Amygdala (tissue), 56 donors: ENCODE data around the gene NEK5.
"Not testable (repeated sequence)": the region's sequence is repeated elsewhere in the genome, so short reads cannot be mapped to it uniquely, and the experiment has no call there.

Experiments used
- DNase-seq, 56 donors: peaks; one replicate each; lab custom pipeline; 2025; lab: John Stamatoyannopoulos, UW

The NEK5 gene

GRCh38 chr13:52128714-52129700 is at the start of gene NEK5:
TSS of gene NEK5 (minus strand) at chr13:52129073. CDS start at chr13:52127482, 1,591 bp downstream.
- DNase-seq = peak in 43 of 56 donors; percentile 1 to 74 (median 44)

DNA sequence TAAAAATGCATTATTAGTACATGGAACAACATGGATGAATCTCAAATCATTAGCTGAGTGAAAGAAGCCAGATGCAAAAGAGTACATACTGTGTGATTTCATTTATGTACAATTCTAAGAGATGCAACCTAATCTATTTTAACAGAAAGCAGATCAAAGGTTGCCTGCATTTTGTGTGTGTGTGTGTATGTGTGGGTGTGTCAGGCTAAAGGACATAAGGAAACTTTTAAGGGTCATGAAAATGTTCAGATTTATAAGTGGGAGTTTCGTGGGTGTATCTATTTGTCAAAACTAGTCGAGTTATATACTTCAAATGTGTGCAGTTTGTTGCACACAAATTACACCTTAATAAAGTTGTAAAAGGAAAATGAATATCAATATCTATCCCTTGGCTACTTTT is 48.4 kb upstream of the NEK5 start:
- no peak for DNase-seq

DNA sequence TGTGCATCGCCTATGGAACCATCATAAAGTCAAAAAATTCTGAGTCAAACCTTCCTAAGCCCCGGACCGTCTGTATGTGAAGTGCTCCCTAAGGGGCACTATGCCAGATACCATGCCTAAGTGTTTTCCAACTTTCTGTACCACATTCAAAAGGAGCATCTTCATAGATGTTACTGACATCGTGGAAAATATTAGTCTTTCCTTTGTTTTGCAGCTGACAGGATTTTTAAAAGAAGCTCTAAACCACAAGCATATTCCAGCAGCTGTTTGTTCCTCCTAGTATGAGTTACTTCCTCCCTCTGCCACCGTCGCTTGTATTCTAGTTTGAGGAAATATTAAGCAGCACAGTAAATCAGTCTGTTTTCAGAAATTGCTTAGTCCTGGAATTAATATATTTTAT is 45.1 kb upstream of the NEK5 start:
- not testable (repeated sequence) for DNase-seq

DNA sequence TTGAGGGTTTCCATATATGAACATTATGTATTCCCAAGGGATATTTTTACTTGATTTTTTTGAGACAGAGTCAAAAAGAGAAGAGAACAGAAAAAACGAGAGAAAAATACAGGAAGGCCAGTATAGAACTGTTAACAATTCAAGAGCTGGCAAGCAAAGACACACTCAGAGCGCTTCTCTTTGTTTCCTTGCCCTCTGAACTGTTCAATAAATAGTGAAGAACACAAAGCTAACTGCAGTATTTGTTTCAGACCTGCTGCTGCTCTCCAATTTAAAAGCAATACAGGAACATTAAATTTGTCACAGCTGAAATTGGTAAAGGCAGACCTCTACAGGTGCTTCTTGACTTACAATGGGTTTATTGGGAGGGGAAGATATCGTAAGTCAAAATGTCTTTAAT is 44.5 kb upstream of the NEK5 start:
- DNase-seq = no peak

- DNase-seq = not testable (repeated sequence)
Observed at GRCh38 chr13:52171686-52172085, 42.8 kb upstream of the NEK5 start.

GRCh38 chr13:52170828-52171391 is 42.0 kb upstream of the NEK5 start:
- DNase-seq = not testable (repeated sequence)

DNA sequence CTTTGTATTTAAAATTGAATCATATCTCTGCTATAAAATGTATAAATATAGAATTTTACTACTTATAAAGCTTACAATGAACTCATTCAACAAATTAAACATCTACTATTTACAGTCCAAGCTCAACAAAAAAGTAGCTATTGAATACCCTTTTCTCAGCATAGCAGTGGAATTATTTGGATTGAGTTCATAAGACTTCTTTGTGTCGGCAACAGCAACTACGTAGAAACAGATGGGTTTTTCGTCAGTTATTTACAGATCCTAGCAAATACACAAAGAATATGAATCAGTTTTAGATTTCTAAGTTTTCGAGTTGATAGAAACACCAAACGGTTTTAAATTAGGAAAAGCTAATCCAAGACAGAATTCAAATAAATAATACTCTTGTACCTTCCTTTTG is 41.0 kb upstream of the NEK5 start:
- DNase-seq = no peak

DNA sequence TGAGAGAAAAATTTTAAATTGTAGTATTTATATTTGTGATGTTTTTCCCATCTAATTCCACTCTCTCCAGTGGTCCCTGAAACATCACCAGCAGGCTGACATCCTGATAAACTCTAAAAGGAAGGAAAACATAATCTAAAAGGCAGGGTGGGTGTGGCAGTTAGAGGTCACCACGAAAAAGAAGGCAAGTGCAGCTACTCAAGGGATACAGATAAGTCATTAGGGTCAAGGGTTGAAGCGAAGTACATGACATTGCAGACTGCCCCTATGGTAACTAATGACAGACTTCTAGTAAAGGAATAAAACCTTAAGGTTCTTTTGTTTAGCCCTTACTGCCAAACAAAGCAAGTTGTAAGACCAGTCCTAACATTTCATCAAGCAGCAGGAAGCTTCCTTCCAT is 36.5 kb upstream of the NEK5 start:
- DNase-seq = no peak

DNA sequence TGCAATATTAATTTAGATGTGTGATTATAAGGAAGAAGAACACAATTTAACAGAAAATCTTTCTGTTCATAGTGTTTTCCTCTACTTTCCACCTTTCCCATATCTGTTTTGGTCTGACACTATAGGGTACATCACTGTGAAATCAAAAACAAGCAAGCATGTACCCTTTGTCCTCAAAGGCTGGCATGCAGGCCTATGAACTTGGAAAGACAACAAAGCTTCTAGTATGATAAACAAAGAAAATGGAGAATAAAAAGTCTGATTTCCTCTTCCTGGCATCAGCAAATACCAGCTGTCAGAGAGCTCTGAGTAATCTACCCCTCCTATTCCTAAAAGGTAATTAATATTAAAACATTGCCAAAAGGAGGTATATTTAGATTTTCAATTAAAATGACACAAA is 36.1 kb upstream of the NEK5 start:
- DNase-seq = peak in 7 of 56 donors; percentile 7 to 37 (median 19)

DNA sequence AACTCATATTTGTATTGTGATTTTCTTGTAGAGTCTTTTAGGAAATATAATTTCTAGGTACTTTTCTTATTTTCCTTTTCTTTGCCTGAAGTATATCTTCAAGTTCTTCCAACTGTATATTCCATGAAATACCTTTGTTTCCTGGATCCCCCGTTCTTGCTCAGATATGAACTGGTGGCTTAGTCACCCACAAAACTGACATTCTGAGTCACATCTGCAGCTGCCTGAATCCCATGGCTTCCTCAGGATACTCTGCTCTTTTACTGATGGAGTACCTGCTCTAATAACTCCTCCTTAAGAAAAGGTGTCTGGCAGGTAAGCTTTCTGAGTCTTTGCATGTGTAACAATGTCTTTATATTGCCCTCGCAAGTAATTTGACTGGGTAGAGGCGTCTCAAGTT is 35.0 kb upstream of the NEK5 start:
- not testable (repeated sequence) for DNase-seq

DNA sequence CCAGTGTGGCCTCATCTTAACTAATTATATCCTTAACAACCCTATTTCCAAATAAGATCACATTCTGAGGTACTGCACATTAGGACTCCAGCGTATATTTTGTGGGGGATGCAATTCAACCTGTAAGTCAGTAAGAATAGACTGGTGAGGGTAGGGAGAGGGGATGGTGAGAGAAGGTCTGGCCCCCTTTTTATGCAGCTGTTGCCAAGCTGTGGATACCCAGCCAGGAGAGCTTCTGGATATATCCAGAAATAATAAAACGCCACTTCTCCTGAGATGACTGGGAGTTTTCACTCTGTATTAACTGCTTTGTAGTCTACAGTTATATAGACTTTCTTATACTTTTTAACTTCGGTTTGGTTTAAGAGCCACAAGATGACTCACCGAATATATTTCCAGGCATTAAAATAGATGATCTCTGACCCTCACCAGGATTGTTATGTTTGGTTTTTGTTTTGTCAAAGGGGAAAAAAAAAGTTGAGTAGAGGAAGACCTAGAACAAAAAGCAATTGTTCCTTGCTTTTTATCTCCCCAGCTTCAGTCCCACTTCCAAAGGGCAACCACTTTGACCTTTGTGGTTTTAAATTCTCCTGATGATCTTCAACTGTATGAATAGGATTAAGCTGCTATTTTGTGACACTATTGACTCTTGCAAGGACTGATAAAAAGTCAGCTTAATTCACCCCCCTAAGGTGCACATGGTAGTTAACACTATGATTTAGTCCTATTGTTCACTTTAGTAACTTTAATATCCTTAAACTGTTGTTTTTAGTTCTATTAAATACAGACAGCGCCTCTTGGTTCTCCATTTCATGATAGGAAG is 33.6 kb upstream of the NEK5 start:
- DNase-seq = no peak

DNA sequence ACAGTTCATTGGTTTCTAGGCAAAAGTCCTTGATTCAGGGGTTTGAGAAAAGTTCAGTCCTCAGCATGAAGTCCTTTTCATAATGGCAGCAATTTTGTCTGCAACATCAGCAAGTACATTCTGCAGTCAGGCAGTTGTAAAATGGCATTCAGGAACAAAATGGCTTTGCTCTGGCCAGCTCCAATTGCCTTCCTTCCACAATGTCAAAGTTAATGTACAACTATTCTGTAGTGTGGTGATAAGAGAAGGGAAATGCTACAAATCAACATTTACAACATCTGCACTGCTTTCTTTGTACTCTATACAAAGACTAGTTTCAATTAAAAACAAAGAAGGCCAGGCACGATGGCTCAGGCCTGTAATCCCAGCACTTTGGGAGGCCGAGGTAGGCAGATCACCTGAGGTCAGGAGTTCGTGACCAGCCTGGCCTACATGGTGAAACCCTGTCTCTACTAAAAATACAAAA is 32.3 kb upstream of the NEK5 start:
- DNase-seq = no peak

GRCh38 chr13:52160506-52160905 is 31.6 kb upstream of the NEK5 start:
- DNase-seq = no peak

DNA sequence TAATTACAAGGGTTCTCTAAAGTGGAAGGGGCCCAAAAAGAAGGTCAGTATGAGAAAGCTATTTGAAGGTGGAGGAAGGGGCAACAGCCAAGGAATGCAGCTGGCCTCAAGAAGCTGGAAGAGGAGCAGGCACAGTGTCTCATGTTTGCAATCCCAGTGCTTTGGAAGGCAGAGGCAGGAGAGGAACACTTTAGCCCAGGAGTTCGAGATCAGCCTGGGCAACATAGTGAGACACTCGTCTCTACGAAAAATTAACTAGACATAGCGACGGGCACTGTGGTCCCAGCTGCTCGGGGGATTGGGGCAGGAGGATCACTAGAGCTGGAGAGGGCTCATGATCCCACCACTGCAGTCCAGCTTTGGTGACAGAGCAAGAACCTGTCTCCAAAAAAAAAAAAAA is 31.2 kb upstream of the NEK5 start:
- no peak for DNase-seq

DNA sequence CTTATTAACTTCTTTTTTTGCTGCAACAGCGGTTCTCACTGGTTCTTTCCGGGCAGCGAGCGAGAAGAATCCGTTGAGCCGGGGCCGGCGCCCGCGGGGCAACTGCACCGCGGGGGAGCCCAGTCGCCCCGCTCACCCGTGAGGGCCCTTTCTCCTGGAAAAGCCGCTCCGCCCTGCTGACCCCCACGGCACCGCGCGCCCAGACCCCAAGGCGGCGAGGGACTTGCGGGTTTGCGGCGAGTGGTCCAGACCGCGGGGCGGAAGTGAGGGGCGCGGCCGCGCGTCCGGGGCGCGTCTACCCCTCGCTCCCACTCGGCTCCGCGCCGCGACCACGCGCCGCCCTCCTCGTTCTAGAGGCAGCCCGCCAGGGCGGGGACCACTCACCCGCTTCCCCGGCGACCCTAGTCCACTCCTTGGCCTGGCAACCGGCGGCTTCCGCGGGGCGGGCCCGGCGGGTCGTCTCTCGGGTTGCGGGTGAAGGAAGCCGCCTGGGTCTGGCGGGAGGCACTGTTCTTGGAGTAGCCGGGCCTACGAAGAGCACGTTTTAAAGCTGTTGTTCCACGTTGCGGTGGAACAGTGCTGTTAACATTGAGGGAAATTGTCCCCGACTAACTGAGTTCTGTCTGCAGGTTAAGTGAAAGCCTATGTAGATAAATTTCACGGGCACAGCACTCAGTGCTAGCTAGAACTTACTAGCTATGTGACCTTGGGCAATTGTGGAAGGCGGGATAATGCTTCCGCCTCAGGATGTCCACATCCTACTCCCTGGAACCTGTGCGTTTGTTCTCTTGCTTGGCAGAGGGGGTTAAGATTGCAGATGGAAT is 30.5 kb upstream of the NEK5 start, which contains the start of gene NEK3:
Gene NEK3, minus strand, starts transcription at position 439 of the 824 bp plus-strand sequence. CDS start 3,406 bp downstream, outside the sequence.
- peak in 52 of 56 donors; percentile 5 to 77 (median 48) for DNase-seq

GRCh38 chr13:52158629-52159158 is 29.8 kb upstream of the NEK5 start:
- DNase-seq = peak in 9 of 56 donors; percentile 8 to 55 (median 35)

DNA sequence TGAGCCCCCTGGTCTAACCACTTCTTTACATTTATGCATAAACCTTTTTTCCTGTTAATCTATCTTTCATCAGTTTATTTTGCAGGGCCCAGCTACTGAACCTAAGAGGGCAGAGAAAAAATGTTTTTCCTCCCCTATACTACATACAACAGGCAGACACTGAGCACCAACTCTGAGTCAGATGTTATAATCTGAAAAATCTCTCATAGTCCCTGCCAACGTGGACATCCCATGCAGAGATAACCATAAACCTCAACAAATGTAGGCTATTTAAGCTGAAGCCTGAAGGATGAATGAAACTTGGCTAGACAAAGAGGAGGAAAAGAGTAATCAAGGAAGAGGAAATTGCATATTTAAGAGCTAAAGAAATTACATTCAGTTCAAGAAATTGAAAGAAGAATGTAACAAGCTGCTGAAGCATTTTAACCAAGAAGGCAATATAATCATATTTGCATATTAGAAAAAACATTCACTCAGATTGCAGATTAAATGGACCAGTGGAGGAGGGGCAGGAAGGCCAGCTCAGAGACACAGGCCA is 27.9 kb upstream of the NEK5 start:
- no peak for DNase-seq

DNA sequence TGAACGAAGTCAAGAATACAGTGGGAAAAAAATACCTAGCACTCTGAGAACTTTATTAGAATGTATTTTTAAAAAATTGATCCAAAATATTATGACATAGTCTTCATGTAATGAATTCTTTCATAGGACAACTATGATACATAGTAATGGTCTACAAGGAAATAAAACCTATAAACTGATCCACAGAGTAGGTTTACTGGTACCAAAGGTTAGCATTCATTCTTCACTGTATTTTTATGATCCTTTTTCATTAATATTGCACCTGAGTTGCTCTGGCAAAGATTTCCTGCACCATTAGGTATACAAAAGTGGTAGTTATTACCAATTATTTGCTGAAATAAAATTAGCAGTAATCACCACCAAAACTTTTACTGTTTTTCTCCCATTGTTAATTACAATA is 26.3 kb upstream of the NEK5 start:
- no peak for DNase-seq

- DNase-seq = no peak
Observed at GRCh38 chr13:52147225-52147624, 18.4 kb upstream of the NEK5 start.
